Measurements from ENCODE around the gene SLC12A7. TPM values are rescaled to one million over a fixed set of nuclear protein-coding genes. Genes with fewer than 3 reads are reported as not detected.

Gene SLC12A7
- total RNA-seq, 1 donor from 2014 or later, result 30.5 TPM

GRCh38 chr5:1089621-1090040 is 22.2 kb downstream of the SLC12A7 start:
- no peaks in the 10 kb centered on the region for H3K36me3 ChIP-seq (ENCODE audit: insufficient read depth, low read length)
- Mint-ChIP-seq H3K4me3 (ENCODE audit: unreplicated experiment) (no peak overlapping the region), H3K27ac (ENCODE audit: unreplicated experiment) (no peak overlapping the region), H3K4me1 (ENCODE audit: low read depth, unreplicated experiment) (no peaks in the 10 kb centered on the region), H3K36me3 (ENCODE audit: low read depth, unreplicated experiment) (peaks cover 10% of the 10 kb centered on the region), H3K27me3 (ENCODE audit: low read depth, unreplicated experiment) (peaks cover 4% of the 10 kb centered on the region), H3K9me3 (ENCODE audit: unreplicated experiment) (no peaks in the 10 kb centered on the region)
- no peaks in the 10 kb centered on the region for H4K20me1 ChIP-seq (ENCODE audit: insufficient read depth, low read length)
- H3K4me1 ChIP-seq (ENCODE audit: insufficient read depth, low read length), result no peaks in the 10 kb centered on the region
- no peak for DNase-seq (ENCODE audit: low read depth)
- H3K27me3 ChIP-seq (ENCODE audit: insufficient read depth, low read length), result no peaks in the 10 kb centered on the region
- no peaks in the 10 kb centered on the region for H3K79me2 ChIP-seq (ENCODE audit: insufficient read depth, low read length)
- no peak for TF ChIP-seq CTCF (IDR thresholded peaks at IDR 0.05; ENCODE audit: insufficient read depth, low read depth, low read length)
- no peak for TF ChIP-seq EZH2 (IDR thresholded peaks at IDR 0.05; ENCODE audit: insufficient read depth, low read length)
- H2AFZ ChIP-seq (ENCODE audit: low read depth, low read length), result no peak overlapping the region
- no peak overlapping the region for H3K27ac ChIP-seq (ENCODE audit: low read depth, low read length)
- H3K4me2 ChIP-seq (ENCODE audit: low read length), result no peak overlapping the region
- no peak for FAIRE-seq
- no peak overlapping the region for H3K9ac ChIP-seq (ENCODE audit: low read length)
- no peak overlapping the region for H3K4me3 ChIP-seq (ENCODE audit: insufficient read depth, low read depth, low read length)
- H3K9me3 ChIP-seq (ENCODE audit: insufficient read depth, low read depth, low read length), result no peaks in the 10 kb centered on the region

- Histone ChIP-seq H4K20me1 (ENCODE audit: insufficient read depth, low read length) (no peaks in the 10 kb centered on the region), H3K27ac (ENCODE audit: low read depth, low read length) (no peak overlapping the region), H3K79me2 (ENCODE audit: insufficient read depth, low read length) (no peaks in the 10 kb centered on the region), H3K36me3 (ENCODE audit: insufficient read depth, low read length) (no peaks in the 10 kb centered on the region), H3K9me3 (ENCODE audit: insufficient read depth, low read depth, low read length) (no peaks in the 10 kb centered on the region), H3K4me3 (ENCODE audit: insufficient read depth, low read depth, low read length) (no peak overlapping the region), H3K9ac (ENCODE audit: low read length) (no peak overlapping the region), H3K27me3 (ENCODE audit: insufficient read depth, low read length) (no peaks in the 10 kb centered on the region), H3K4me1 (ENCODE audit: insufficient read depth, low read length) (no peaks in the 10 kb centered on the region), H3K4me2 (ENCODE audit: low read length) (no peak overlapping the region), H2AFZ (ENCODE audit: low read depth, low read length) (no peak overlapping the region)
- Mint-ChIP-seq H3K36me3 (ENCODE audit: low read depth, unreplicated experiment) (peaks cover 10% of the 10 kb centered on the region), H3K27me3 (ENCODE audit: low read depth, unreplicated experiment) (peaks cover 4% of the 10 kb centered on the region), H3K4me1 (ENCODE audit: low read depth, unreplicated experiment) (no peaks in the 10 kb centered on the region), H3K4me3 (ENCODE audit: unreplicated experiment) (no peak overlapping the region), H3K27ac (ENCODE audit: unreplicated experiment) (no peak overlapping the region), H3K9me3 (ENCODE audit: unreplicated experiment) (no peaks in the 10 kb centered on the region)
- no peak for TF ChIP-seq CTCF (IDR thresholded peaks at IDR 0.05; ENCODE audit: insufficient read depth, low read depth, low read length)
- no peak for TF ChIP-seq EZH2 (IDR thresholded peaks at IDR 0.05; ENCODE audit: insufficient read depth, low read length)
- no peak for DNase-seq (ENCODE audit: low read depth)
- no peak for FAIRE-seq
These were observed 22.7 kb downstream of the SLC12A7 start for GRCh38 chr5:1089146-1089545.

- no peaks in the 10 kb centered on the region for H3K9me3 ChIP-seq (ENCODE audit: insufficient read depth, low read depth, low read length)
- no peak for FAIRE-seq
- TF ChIP-seq EZH2 (IDR thresholded peaks at IDR 0.05; ENCODE audit: insufficient read depth, low read length) (no peak), CTCF (IDR thresholded peaks at IDR 0.05; ENCODE audit: insufficient read depth, low read depth, low read length) (no peak)
- peaks cover 4% of the 10 kb centered on the region for H3K27me3 Mint-ChIP-seq (ENCODE audit: low read depth, unreplicated experiment)
- H3K4me3 ChIP-seq (ENCODE audit: insufficient read depth, low read depth, low read length), result no peak overlapping the region
- no peak overlapping the region for H3K27ac Mint-ChIP-seq (ENCODE audit: unreplicated experiment)
- H4K20me1 ChIP-seq (ENCODE audit: insufficient read depth, low read length), result no peaks in the 10 kb centered on the region
- H3K4me1 Mint-ChIP-seq (ENCODE audit: low read depth, unreplicated experiment), result no peaks in the 10 kb centered on the region
- H3K36me3 ChIP-seq (ENCODE audit: insufficient read depth, low read length), result no peaks in the 10 kb centered on the region
- H3K79me2 ChIP-seq (ENCODE audit: insufficient read depth, low read length), result no peaks in the 10 kb centered on the region
- no peak for DNase-seq (ENCODE audit: low read depth)
- H3K36me3 Mint-ChIP-seq (ENCODE audit: low read depth, unreplicated experiment), result peaks cover 10% of the 10 kb centered on the region
- H3K27me3 ChIP-seq (ENCODE audit: insufficient read depth, low read length), result no peaks in the 10 kb centered on the region
- H3K9ac ChIP-seq (ENCODE audit: low read length), result no peak overlapping the region
- H3K4me2 ChIP-seq (ENCODE audit: low read length), result no peak overlapping the region
- no peaks in the 10 kb centered on the region for H3K4me1 ChIP-seq (ENCODE audit: insufficient read depth, low read length)
- H2AFZ ChIP-seq (ENCODE audit: low read depth, low read length), result no peak overlapping the region
- H3K4me3 Mint-ChIP-seq (ENCODE audit: unreplicated experiment), result no peak overlapping the region
- no peak overlapping the region for H3K27ac ChIP-seq (ENCODE audit: low read depth, low read length)
- H3K9me3 Mint-ChIP-seq (ENCODE audit: unreplicated experiment), result no peaks in the 10 kb centered on the region
These were observed 23.1 kb downstream of the SLC12A7 start for GRCh38 chr5:1088726-1089125.

All from astrocyte (in vitro differentiated cells and primary cell).